ENCODE measurements around the gene CNOT6L.

CNOT6L gene

GRCh38 chr4:77848508-77848907 is 29.3 kb upstream of the CNOT6L start:
- H3K4me3 ChIP-seq (ENCODE audit: low read depth, low read length) = no peak overlapping the region
- H3K27me3 ChIP-seq (ENCODE audit: control insufficient read depth, insufficient read depth, low read length) = no peaks in the 10 kb centered on the region
- H3K27ac ChIP-seq (ENCODE audit: low read depth, low read length) = no peak overlapping the region
- H3K9ac ChIP-seq (ENCODE audit: low read length) = no peak overlapping the region
- no peaks in the 10 kb centered on the region for H3K36me3 ChIP-seq (ENCODE audit: control insufficient read depth, insufficient read depth, low read length)
- no peaks in the 10 kb centered on the region for H3K9me3 ChIP-seq (ENCODE audit: control insufficient read depth, insufficient read depth, low read depth, low read length)
- no peaks in the 10 kb centered on the region; the same call in 1 of the 2 replicates for H3K4me1 ChIP-seq (ENCODE audit: control insufficient read depth, insufficient read depth, low read length)

- Histone ChIP-seq H3K27me3 (ENCODE audit: control insufficient read depth, insufficient read depth, low read length) (no peaks in the 10 kb centered on the region), H3K36me3 (ENCODE audit: control insufficient read depth, insufficient read depth, low read length) (no peaks in the 10 kb centered on the region), H3K9ac (ENCODE audit: low read length) (no peak overlapping the region), H3K4me3 (ENCODE audit: low read depth, low read length) (no peak overlapping the region), H3K9me3 (ENCODE audit: control insufficient read depth, insufficient read depth, low read depth, low read length) (no peaks in the 10 kb centered on the region), H3K4me1 (ENCODE audit: control insufficient read depth, insufficient read depth, low read length) (no peaks in the 10 kb centered on the region; the same call in 1 of the 2 replicates), H3K27ac (ENCODE audit: low read depth, low read length) (no peak overlapping the region)
These were observed 26.8 kb upstream of the CNOT6L start for GRCh38 chr4:77845929-77846328.

- H3K36me3 ChIP-seq (ENCODE audit: control insufficient read depth, insufficient read depth, low read length) = no peaks in the 10 kb centered on the region
- no peak overlapping the region for H3K27ac ChIP-seq (ENCODE audit: low read depth, low read length)
- no peaks in the 10 kb centered on the region; the same call in 1 of the 2 replicates for H3K4me1 ChIP-seq (ENCODE audit: control insufficient read depth, insufficient read depth, low read length)
- H3K4me3 ChIP-seq (ENCODE audit: low read depth, low read length) = no peak overlapping the region
- H3K9ac ChIP-seq (ENCODE audit: low read length) = no peak overlapping the region
- H3K9me3 ChIP-seq (ENCODE audit: control insufficient read depth, insufficient read depth, low read depth, low read length) = no peaks in the 10 kb centered on the region
- H3K27me3 ChIP-seq (ENCODE audit: control insufficient read depth, insufficient read depth, low read length) = no peaks in the 10 kb centered on the region
These were observed 26.2 kb upstream of the CNOT6L start for GRCh38 chr4:77845400-77845799.

- Histone ChIP-seq H3K4me1 (ENCODE audit: control insufficient read depth, insufficient read depth, low read length) (no peaks in the 10 kb centered on the region; the same call in 1 of the 2 replicates), H3K4me3 (ENCODE audit: low read depth, low read length) (no peak overlapping the region), H3K9ac (ENCODE audit: low read length) (no peak overlapping the region), H3K27me3 (ENCODE audit: control insufficient read depth, insufficient read depth, low read length) (no peaks in the 10 kb centered on the region), H3K36me3 (ENCODE audit: control insufficient read depth, insufficient read depth, low read length) (no peaks in the 10 kb centered on the region), H3K27ac (ENCODE audit: low read depth, low read length) (no peak overlapping the region), H3K9me3 (ENCODE audit: control insufficient read depth, insufficient read depth, low read depth, low read length) (no peaks in the 10 kb centered on the region)
These were observed 25.2 kb upstream of the CNOT6L start for GRCh38 chr4:77844363-77844762.

- H3K27me3 ChIP-seq (ENCODE audit: control insufficient read depth, insufficient read depth, low read length) = no peaks in the 10 kb centered on the region
- no peaks in the 10 kb centered on the region; the same call in 1 of the 2 replicates for H3K4me1 ChIP-seq (ENCODE audit: control insufficient read depth, insufficient read depth, low read length)
- no peak overlapping the region for H3K9ac ChIP-seq (ENCODE audit: low read length)
- H3K36me3 ChIP-seq (ENCODE audit: control insufficient read depth, insufficient read depth, low read length) = no peaks in the 10 kb centered on the region
- H3K4me3 ChIP-seq (ENCODE audit: low read depth, low read length) = no peak overlapping the region
- H3K9me3 ChIP-seq (ENCODE audit: control insufficient read depth, insufficient read depth, low read depth, low read length) = no peaks in the 10 kb centered on the region
- no peak overlapping the region for H3K27ac ChIP-seq (ENCODE audit: low read depth, low read length)
These were observed 24.5 kb upstream of the CNOT6L start for GRCh38 chr4:77843628-77844027.

GRCh38 chr4:77834403-77834802 is 15.2 kb upstream of the CNOT6L start:
- Histone ChIP-seq H3K27me3 (ENCODE audit: control insufficient read depth, insufficient read depth, low read length) (no peaks in the 10 kb centered on the region), H3K4me1 (ENCODE audit: control insufficient read depth, insufficient read depth, low read length) (no peaks in the 10 kb centered on the region), H3K36me3 (ENCODE audit: control insufficient read depth, insufficient read depth, low read length) (no peaks in the 10 kb centered on the region), H3K4me3 (ENCODE audit: low read depth, low read length) (no peak overlapping the region), H3K9me3 (ENCODE audit: control insufficient read depth, insufficient read depth, low read depth, low read length) (no peaks in the 10 kb centered on the region), H3K27ac (ENCODE audit: low read depth, low read length) (no peak overlapping the region), H3K9ac (ENCODE audit: low read length) (no peak overlapping the region)

GRCh38 chr4:77833126-77833724 is 14.1 kb upstream of the CNOT6L start:
- H3K9me3 ChIP-seq (ENCODE audit: control insufficient read depth, insufficient read depth, low read depth, low read length) = no peaks in the 10 kb centered on the region
- H3K4me3 ChIP-seq (ENCODE audit: low read depth, low read length) = no peak overlapping the region
- H3K9ac ChIP-seq (ENCODE audit: low read length) = no peak overlapping the region
- H3K27ac ChIP-seq (ENCODE audit: low read depth, low read length) = no peak overlapping the region
- no peaks in the 10 kb centered on the region for H3K4me1 ChIP-seq (ENCODE audit: control insufficient read depth, insufficient read depth, low read length)
- no peaks in the 10 kb centered on the region for H3K36me3 ChIP-seq (ENCODE audit: control insufficient read depth, insufficient read depth, low read length)
- H3K27me3 ChIP-seq (ENCODE audit: control insufficient read depth, insufficient read depth, low read length) = no peaks in the 10 kb centered on the region

- no peak overlapping the region for H3K4me3 ChIP-seq (ENCODE audit: low read depth, low read length)
- H3K9ac ChIP-seq (ENCODE audit: low read length) = no peak overlapping the region
- no peaks in the 10 kb centered on the region for H3K4me1 ChIP-seq (ENCODE audit: control insufficient read depth, insufficient read depth, low read length)
- no peaks in the 10 kb centered on the region for H3K9me3 ChIP-seq (ENCODE audit: control insufficient read depth, insufficient read depth, low read depth, low read length)
- H3K36me3 ChIP-seq (ENCODE audit: control insufficient read depth, insufficient read depth, low read length) = no peaks in the 10 kb centered on the region
- H3K27ac ChIP-seq (ENCODE audit: low read depth, low read length) = no peak overlapping the region
- no peaks in the 10 kb centered on the region; the same call in 1 of the 2 replicates for H3K27me3 ChIP-seq (ENCODE audit: control insufficient read depth, insufficient read depth, low read length)
These were observed 8.2 kb upstream of the CNOT6L start for GRCh38 chr4:77827343-77827742.

- no peaks in the 10 kb centered on the region for H3K4me1 ChIP-seq (ENCODE audit: control insufficient read depth, insufficient read depth, low read length)
- no peaks in the 10 kb centered on the region; the same call in 1 of the 2 replicates for H3K27me3 ChIP-seq (ENCODE audit: control insufficient read depth, insufficient read depth, low read length)
- H3K4me3 ChIP-seq (ENCODE audit: low read depth, low read length) = no peak overlapping the region
- H3K36me3 ChIP-seq (ENCODE audit: control insufficient read depth, insufficient read depth, low read length) = no peaks in the 10 kb centered on the region
- no peak overlapping the region for H3K9ac ChIP-seq (ENCODE audit: low read length)
- H3K9me3 ChIP-seq (ENCODE audit: control insufficient read depth, insufficient read depth, low read depth, low read length) = no peaks in the 10 kb centered on the region
- no peak overlapping the region for H3K27ac ChIP-seq (ENCODE audit: low read depth, low read length)
These were observed 7.1 kb upstream of the CNOT6L start for GRCh38 chr4:77826275-77826674.

- Histone ChIP-seq H3K4me1 (ENCODE audit: control insufficient read depth, insufficient read depth, low read length) (0 out of 2 replicates have a peak, but pooled peaks cover 3% of the 10 kb centered on the region), H3K27me3 (ENCODE audit: control insufficient read depth, insufficient read depth, low read length) (no peaks in the 10 kb centered on the region; the same call in 1 of the 2 replicates), H3K27ac (ENCODE audit: low read depth, low read length) (no peak overlapping the region), H3K9me3 (ENCODE audit: control insufficient read depth, insufficient read depth, low read depth, low read length) (no peaks in the 10 kb centered on the region), H3K9ac (ENCODE audit: low read length) (no peak overlapping the region), H3K4me3 (ENCODE audit: low read depth, low read length) (no peak overlapping the region), H3K36me3 (ENCODE audit: control insufficient read depth, insufficient read depth, low read length) (no peaks in the 10 kb centered on the region)
These were observed 2.6 kb upstream of the CNOT6L start for GRCh38 chr4:77821775-77822174.

- Histone ChIP-seq H3K4me3 (ENCODE audit: low read depth, low read length) (peak overlapping the region; percentile 100), H3K27ac (ENCODE audit: low read depth, low read length) (0 out of 2 replicates have a peak overlapping the region, but pooled peaks have one; percentile 13), H3K9ac (ENCODE audit: low read length) (peak overlapping the region; percentile 84), H3K9me3 (ENCODE audit: control insufficient read depth, insufficient read depth, low read depth, low read length) (no peaks in the 10 kb centered on the region), H3K27me3 (ENCODE audit: control insufficient read depth, insufficient read depth, low read length) (no peaks in the 10 kb centered on the region; the same call in 1 of the 2 replicates), H3K4me1 (ENCODE audit: control insufficient read depth, insufficient read depth, low read length) (0 out of 2 replicates have a peak, but pooled peaks cover 3% of the 10 kb centered on the region), H3K36me3 (ENCODE audit: control insufficient read depth, insufficient read depth, low read length) (no peaks in the 10 kb centered on the region)
These were observed 1.7 kb upstream of the CNOT6L start for GRCh38 chr4:77820649-77821561.
